Fibroblast of the aortic adventitia (primary cell): ENCODE results near the gene SELE. TPM values are rescaled to one million over a fixed set of nuclear protein-coding genes. Genes with fewer than 3 reads are reported as not detected.

Experiments
- DNase-seq: peaks from one replicate; pipeline ENCODE4 v3.0.0-alpha.2; 2010; ENCODE audit warnings: low read depth
- H3K4me3 ChIP-seq: 2 replicates; pipeline ENCODE4 v1.5.1; 2011; ENCODE audit warnings: low read depth, mild to moderate bottlenecking, control low read depth, low read length, moderate library complexity
- CTCF ChIP-seq: IDR thresholded peaks from 2 replicates; pipeline ENCODE4 v1.5.1; 2011; ENCODE audit warnings: mild to moderate bottlenecking, low read length, control low read depth, inconsistent platforms; ENCODE audit not compliant: insufficient read depth
- total RNA-seq: library from RNA; depleted of rRNA; stranded (reverse); fragments of >200 nt; gene quantifications from 2 replicates; pipeline ENCODE4 v1.2.3, GENCODE V29; 2012; ENCODE audit warnings: low replicate concordance

Gene SELE
- total RNA-seq, 1 donor = not detected

GRCh38 chr1:169698976-169699375 lies 34.9 kb downstream of the SELE start:
- no peak for TF ChIP-seq CTCF
- H3K4me3 ChIP-seq = no peak overlapping the region
- DNase-seq = no peak

- H3K4me3 ChIP-seq = no peak overlapping the region
- no peak for TF ChIP-seq CTCF
- DNase-seq = no peak
These were observed 36.1 kb downstream of the SELE start for GRCh38 chr1:169697755-169698154.

- TF ChIP-seq CTCF = no peak
These were observed 37.4 kb downstream of the SELE start for GRCh38 chr1:169696273-169697100.

GRCh38 chr1:169694304-169695075 lies 39.4 kb downstream of the SELE start:
- DNase-seq = no peak
- no peak overlapping the region for H3K4me3 ChIP-seq
- no peak for TF ChIP-seq CTCF

More at GRCh38 chr1:169696273-169697100, 37.4 kb downstream of the SELE start:
- DNase-seq = no peak
- H3K4me3 ChIP-seq = no peak overlapping the region

- no peak for DNase-seq
- no peak for TF ChIP-seq CTCF
- no peak overlapping the region for H3K4me3 ChIP-seq
These were observed 41.0 kb downstream of the SELE start for GRCh38 chr1:169692756-169693460.

GRCh38 chr1:169690489-169690888 lies 43.4 kb downstream of the SELE start:
- no peak for TF ChIP-seq CTCF

More at GRCh38 chr1:169690489-169690888, 43.4 kb downstream of the SELE start:
- no peak overlapping the region for H3K4me3 ChIP-seq
- DNase-seq = no peak
